Measurements from ENCODE around the gene PRDM16. TPM values are rescaled to one million over a fixed set of nuclear protein-coding genes. Genes with fewer than 3 reads are reported as not detected.

The PRDM16 gene
- total and polyA plus RNA-seq, 2 of the 8 experiments (the other 6 are each of a cell fraction or from before 2014, with no cell fraction given) = 0.39 to 0.43 TPM

- TF ChIP-seq, protein P1, sequence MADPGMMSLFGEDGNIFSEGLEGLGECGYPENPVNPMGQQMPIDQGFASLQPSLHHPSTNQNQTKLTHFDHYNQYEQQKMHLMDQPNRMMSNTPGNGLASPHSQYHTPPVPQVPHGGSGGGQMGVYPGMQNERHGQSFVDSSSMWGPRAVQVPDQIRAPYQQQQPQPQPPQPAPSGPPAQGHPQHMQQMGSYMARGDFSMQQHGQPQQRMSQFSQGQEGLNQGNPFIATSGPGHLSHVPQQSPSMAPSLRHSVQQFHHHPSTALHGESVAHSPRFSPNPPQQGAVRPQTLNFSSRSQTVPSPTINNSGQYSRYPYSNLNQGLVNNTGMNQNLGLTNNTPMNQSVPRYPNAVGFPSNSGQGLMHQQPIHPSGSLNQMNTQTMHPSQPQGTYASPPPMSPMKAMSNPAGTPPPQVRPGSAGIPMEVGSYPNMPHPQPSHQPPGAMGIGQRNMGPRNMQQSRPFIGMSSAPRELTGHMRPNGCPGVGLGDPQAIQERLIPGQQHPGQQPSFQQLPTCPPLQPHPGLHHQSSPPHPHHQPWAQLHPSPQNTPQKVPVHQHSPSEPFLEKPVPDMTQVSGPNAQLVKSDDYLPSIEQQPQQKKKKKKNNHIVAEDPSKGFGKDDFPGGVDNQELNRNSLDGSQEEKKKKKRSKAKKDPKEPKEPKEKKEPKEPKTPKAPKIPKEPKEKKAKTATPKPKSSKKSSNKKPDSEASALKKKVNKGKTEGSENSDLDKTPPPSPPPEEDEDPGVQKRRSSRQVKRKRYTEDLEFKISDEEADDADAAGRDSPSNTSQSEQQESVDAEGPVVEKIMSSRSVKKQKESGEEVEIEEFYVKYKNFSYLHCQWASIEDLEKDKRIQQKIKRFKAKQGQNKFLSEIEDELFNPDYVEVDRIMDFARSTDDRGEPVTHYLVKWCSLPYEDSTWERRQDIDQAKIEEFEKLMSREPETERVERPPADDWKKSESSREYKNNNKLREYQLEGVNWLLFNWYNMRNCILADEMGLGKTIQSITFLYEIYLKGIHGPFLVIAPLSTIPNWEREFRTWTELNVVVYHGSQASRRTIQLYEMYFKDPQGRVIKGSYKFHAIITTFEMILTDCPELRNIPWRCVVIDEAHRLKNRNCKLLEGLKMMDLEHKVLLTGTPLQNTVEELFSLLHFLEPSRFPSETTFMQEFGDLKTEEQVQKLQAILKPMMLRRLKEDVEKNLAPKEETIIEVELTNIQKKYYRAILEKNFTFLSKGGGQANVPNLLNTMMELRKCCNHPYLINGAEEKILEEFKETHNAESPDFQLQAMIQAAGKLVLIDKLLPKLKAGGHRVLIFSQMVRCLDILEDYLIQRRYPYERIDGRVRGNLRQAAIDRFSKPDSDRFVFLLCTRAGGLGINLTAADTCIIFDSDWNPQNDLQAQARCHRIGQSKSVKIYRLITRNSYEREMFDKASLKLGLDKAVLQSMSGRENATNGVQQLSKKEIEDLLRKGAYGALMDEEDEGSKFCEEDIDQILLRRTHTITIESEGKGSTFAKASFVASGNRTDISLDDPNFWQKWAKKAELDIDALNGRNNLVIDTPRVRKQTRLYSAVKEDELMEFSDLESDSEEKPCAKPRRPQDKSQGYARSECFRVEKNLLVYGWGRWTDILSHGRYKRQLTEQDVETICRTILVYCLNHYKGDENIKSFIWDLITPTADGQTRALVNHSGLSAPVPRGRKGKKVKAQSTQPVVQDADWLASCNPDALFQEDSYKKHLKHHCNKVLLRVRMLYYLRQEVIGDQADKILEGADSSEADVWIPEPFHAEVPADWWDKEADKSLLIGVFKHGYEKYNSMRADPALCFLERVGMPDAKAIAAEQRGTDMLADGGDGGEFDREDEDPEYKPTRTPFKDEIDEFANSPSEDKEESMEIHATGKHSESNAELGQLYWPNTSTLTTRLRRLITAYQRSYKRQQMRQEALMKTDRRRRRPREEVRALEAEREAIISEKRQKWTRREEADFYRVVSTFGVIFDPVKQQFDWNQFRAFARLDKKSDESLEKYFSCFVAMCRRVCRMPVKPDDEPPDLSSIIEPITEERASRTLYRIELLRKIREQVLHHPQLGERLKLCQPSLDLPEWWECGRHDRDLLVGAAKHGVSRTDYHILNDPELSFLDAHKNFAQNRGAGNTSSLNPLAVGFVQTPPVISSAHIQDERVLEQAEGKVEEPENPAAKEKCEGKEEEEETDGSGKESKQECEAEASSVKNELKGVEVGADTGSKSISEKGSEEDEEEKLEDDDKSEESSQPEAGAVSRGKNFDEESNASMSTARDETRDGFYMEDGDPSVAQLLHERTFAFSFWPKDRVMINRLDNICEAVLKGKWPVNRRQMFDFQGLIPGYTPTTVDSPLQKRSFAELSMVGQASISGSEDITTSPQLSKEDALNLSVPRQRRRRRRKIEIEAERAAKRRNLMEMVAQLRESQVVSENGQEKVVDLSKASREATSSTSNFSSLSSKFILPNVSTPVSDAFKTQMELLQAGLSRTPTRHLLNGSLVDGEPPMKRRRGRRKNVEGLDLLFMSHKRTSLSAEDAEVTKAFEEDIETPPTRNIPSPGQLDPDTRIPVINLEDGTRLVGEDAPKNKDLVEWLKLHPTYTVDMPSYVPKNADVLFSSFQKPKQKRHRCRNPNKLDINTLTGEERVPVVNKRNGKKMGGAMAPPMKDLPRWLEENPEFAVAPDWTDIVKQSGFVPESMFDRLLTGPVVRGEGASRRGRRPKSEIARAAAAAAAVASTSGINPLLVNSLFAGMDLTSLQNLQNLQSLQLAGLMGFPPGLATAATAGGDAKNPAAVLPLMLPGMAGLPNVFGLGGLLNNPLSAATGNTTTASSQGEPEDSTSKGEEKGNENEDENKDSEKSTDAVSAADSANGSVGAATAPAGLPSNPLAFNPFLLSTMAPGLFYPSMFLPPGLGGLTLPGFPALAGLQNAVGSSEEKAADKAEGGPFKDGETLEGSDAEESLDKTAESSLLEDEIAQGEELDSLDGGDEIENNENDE (IDR thresholded peaks at IDR 0.05; ENCODE audit: insufficient replicate concordance, low read length) = no peak
- no peak for TF ChIP-seq MAFK (IDR thresholded peaks at IDR 0.05; ENCODE audit: low read depth, low read length)
- TF ChIP-seq, protein P2, sequence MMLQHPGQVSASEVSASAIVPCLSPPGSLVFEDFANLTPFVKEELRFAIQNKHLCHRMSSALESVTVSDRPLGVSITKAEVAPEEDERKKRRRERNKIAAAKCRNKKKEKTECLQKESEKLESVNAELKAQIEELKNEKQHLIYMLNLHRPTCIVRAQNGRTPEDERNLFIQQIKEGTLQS (IDR thresholded peaks at IDR 0.05; ENCODE audit: insufficient read depth, low read depth, low read length) = no peak
- TF ChIP-seq BCL11A (IDR thresholded peaks at IDR 0.05; ENCODE audit: low read depth in 2 of 2, low read length in 2 of 2) = no peak
- no peak for TF ChIP-seq SAP30 (IDR thresholded peaks at IDR 0.05; ENCODE audit: insufficient read depth, insufficient replicate concordance, low read length)
- TF ChIP-seq KDM4A (IDR thresholded peaks at IDR 0.05; ENCODE audit: low read depth, low read length, severe bottlenecking) = no peak
- no peak for TF ChIP-seq CREB1 (IDR thresholded peaks at IDR 0.05)
- TF ChIP-seq EGR1 (IDR thresholded peaks at IDR 0.05; ENCODE audit: borderline replicate concordance, low read depth, low read length) = no peak
- TF ChIP-seq RXRA (IDR thresholded peaks at IDR 0.05; ENCODE audit: insufficient read depth, low read depth, low read length) = no peak
- TF ChIP-seq FOSL1 (IDR thresholded peaks at IDR 0.05; ENCODE audit: insufficient read depth, low read depth, low read length) = no peak
- TF ChIP-seq BRCA1 (IDR thresholded peaks at IDR 0.05; ENCODE audit: low read depth, low read length) = no peak
- no peak for TF ChIP-seq SP1 (IDR thresholded peaks at IDR 0.05; ENCODE audit: low read depth, low read length)
These were observed 361.4 kb downstream of the PRDM16 start (continued) for GRCh38 chr1:3430406-3430805.

Data from H1 (cell line).